NCI-H526 (cell line): ENCODE data around the gene CLIC3.

Experiments used
- DNase-seq, 2 experiments: peaks; one replicate each; lab custom pipeline; 2025; lab: John Stamatoyannopoulos, UW

CLIC3 gene

DNA sequence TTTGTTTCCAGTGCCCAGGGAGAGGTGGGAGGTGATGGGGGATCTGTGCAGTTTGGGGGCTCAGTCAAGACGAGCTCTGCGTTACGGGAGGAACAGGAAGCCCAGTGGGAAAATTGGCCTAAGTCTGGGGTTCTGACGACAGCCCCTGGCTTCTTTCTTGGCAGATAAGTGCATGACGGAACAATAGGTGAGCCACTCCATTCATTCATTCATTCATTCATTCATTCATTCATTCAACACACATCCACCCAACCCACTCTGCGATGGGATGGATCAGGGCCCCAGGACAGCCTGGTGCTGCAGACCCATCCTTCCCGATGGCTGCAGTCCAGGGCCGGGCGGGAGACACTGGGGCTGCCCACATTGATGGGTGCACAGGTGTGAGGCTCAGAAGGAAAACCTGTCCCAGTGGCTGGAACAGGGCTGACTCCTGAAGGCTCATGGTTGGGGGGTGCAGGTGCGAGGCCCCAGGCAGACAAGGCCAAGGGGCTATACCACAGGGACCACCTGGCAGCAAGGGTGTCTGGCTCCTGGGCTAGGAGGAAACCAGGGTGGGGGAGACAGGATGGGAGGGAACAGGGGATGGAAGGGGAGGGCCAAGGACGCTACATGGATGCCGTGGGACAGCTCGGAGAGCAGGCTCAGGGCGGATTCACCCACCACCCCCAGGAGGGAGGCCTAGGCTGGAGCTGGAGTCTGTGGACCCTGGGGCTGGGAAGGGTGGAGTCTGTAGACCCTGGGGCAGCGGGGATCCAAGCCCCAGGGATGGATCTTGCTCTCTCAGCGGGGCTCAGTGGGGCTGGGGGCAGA lies 15.5 kb downstream of the CLIC3 start:
- no peak for DNase-seq

DNA sequence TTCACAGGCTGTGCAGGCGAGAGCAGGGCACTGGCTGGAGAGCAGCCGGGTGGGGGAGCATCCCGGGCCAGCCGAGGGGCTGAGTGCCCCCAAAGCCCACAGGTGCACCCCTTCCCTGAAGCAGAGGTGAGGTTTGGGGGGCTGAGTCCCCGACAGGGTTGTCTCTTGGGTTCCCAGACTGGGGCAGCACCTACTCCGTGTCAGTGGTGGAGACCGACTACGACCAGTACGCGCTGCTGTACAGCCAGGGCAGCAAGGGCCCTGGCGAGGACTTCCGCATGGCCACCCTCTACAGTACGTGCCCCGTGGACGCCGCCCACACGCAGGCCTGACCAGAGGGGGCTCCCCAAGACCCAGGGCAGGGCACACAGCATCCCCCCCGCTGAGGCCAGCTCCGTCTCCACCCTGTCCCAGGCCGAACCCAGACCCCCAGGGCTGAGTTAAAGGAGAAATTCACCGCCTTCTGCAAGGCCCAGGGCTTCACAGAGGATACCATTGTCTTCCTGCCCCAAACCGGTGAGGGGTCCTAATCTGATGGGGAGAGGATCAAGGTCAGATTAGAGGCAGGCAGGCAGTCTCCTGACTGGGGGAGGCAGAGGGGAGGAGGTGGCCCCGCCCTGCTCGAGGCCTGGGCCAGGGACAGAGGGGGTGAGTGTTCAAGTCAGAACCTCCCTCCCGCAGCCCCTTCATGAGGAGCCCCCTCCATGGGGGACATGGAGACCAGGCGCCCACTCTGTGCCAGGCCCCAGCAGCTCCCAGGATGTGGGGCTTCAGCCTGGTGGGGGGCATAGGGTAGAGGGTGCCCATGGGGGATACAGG lies 16.4 kb downstream of the CLIC3 start:
- no peak for DNase-seq

DNA sequence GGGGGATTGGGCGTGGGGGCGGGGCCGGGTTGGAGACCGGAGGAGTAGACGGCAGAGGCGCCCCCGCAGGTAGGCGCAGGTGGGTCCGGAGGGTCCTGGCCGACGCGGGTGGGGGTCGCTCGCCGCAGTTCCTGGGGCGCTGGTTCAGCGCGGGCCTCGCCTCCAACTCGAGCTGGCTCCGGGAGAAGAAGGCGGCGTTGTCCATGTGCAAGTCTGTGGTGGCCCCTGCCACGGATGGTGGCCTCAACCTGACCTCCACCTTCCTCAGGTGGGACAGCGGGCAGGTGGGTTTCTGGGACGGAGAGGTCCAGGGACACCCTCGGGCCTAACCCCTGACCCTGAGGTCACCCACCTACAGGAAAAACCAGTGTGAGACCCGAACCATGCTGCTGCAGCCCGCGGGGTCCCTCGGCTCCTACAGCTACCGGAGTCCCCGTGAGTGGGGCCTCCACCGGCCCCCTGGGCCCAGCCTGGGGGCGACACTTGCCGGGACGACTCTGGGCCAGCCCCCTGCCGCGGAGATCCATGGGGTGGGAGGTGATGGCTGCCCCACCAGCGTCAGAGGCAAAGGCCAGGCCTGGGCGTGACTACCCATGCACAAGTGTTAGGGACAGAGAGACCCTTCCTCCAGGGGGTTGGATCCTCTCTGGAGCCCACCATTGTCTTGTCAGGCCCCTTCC lies 17.4 kb downstream of the CLIC3 start:
- DNase-seq, result no peak

DNA sequence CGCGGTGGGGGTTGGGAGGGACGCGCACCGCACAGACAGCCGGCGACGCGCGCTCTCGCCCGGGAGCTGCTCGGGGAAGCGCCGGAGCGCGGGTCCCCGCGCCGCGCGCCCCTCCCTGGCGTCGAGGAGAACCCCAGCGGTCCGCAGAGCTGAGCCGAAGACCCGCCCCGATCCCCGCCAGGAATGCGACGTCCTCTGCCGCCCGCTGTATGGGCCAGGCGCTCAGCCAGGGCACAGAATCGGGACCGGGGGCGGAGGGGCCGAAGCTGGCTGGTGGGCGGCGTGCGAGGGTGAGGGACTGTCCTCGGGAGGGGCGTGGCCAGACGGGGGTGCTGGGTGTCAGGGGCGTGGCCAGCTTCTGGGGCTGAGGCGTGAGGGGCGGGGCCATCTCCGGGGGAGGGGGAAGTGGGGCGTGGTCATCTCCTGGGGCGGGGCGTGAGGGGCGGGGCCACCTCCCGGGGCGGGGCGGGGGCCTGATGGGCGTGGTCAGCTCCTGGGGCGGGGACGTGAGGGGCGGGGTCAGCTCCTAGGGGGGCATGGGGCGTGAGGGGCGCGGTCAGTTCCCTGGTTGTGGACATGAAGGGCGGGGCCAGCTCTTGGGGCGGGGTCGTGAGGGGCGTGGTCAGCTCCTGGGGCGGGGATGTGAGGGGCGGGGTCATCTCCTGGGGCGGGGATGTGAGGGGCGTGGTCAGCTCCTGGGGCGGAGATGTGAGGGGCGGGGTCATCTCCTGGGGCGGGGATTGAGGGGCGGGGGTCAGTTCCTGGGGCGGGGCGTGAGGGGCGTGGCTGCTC lies 18.1 kb downstream of the CLIC3 start:
- DNase-seq, result peak in 1 of 2 experiments; percentile 86

DNA sequence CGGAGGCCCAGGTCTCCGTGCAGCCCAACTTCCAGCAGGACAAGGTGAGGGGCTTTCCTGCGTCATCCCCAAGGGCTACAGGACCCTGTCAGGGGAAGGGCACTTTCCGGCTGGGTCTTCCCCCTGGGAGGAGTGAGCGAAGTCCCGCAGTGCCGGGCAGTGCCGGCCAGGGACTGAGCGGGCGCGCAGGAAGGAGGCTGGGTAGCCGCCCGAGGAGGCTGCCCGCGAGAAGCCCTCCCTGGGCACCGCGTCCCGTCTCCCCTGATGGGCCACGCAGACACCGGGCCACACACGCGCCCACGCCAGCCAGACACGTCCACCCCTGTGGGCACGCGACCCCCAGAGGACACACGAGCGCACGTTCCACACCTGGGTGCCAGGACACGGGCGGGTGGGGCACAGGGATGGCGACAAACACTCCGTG lies 18.7 kb downstream of the CLIC3 start:
- DNase-seq, result no peak

DNA sequence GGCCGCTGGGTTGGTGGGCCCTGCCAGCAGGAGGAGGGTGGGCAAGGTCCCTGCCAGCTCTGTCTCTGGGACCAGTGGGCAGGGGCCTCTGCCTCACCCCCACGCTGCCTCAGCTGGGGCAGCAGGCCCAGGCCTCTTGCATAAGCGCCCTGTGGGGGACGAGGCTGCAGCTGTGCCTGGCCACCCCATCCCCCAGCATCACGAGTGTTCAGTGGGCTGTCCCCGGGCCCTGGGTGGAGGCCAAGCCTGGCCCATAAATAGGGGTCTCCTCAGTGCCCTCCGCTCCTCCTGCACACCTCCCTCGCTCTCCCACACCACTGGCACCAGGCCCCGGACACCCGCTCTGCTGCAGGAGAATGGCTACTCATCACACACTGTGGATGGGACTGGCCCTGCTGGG lies 19.1 kb downstream of the CLIC3 start, which contains the start of gene PTGDS:
TSS of gene PTGDS (plus strand) at position 282 of the 400 bp plus-strand sequence. CDS start at position 357, 75 bp downstream.
- no peak for DNase-seq

DNA sequence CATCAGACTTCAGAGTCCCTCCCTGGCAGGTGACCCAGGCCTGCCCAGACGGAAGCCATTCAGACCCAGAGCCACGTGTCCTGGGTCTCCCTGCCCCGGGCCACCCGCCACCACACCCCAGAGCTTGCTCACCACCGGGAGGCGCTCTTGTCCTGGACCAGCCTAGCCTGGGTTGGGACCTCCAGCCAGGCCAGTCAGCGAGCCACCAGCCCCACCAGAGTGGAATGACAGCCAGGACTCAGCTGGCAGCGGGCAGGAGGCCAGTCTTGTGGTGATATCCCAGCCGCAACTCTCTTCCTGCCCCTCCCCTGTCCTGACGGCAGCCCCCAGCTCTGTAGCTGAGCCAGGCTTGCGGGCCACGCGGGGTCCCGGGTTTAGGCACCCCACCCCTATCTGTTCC lies 20.7 kb downstream of the CLIC3 start:
- DNase-seq, result no peak

DNA sequence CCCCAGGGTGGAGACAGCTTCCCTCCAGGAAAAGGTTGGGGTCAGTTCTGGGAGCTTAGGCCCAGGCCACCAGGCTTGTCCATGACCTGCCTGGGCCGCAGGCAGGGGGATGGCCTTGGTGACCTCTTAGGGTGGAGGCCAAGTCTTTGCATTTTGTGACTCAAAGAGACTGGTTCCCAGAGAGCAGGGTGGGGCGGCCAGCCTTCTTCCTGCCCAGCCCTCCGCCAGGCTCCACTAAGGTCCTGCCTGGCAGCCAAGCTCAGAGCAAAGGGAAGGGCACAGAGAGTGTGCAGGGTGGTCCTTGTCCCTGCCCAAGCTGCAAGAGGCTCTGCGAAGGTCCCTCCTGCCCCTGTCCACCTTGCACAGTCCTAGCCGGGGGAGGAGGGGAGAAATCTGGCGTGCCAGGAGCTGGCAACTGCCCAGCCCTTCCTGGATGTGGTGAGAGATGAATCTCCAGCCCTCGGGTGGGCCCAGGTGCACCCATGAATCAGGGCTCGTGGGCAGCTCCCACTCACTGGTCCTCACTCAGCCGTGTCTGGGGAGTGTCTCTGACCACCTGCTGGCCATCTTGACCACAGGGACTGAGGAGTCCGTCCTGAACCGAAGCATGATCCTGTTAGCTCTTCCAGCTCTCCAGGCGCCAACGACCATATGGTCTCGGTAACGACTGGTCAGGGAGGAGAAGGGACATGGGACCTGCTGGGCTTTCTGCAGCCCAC lies 21.4 kb downstream of the CLIC3 start:
- no peak for DNase-seq

DNA sequence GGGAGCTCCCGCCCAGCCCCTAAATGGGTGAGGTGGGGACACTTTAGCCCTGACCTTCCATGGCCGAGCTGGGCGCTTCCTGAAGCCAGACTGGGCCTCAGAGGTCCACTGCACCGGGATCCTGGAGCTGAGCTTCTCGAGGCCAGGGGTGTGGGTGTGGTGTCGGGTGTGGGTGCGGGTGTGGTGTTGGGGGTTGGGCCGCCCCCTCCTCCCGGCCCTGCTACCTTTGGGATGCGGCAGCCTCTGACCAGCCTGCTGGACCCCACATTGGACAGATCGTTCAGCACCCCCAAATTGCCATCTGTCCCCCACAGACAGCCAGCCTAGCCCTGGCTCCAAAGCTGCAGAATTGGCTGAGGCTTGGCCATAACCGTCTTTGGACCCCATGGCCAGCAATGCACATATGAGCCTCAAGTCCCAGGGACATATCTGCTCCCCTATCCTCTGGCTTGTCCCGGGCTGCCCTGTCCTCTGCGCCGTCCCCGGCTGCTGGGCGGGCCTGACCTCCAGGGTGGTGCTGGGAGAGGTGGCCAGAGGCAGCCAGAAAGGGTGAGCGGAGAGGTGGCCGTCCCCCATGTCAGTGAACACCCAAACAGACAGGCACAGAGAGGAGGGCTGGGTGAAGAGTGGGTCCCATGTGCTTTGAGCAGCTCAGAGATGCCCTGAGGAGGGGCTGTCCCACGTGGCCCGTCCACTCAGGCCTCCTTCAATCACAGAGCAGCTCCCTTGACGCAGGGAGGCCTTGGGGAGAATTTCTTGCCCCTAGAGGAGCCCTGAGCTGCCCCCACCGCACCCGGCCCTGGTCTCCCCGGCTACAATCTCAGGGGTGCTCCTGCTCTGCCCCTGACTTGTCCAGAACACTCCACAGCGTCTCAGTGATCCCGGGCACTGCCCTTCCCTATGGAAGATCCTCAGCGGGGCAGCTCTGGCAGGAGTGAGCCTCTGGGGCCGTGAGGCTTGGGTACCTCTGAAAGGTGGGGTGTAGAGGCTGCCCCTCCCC lies 22.4 kb downstream of the CLIC3 start:
- DNase-seq, result no peak

DNA sequence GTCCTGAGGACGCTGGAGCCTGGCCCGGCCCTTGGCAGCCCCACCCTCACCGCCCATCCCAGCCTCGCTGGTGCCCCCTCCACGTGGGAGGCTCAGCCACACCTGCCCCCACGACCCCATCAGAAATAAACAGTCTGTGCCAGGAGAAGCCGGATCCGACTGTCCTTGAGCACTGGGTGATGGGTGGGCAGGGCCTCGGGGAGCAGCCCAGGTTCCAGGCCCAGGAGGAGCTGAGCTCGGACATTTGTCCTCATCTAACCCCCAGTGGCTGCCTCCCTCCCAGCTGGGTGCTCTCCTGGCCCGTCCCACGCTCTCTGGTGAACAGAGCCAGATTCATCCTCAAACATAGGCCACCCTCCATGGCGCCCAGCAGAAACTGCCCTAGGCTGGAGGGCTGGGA lies 23.6 kb downstream of the CLIC3 start:
- DNase-seq, result no peak

DNA sequence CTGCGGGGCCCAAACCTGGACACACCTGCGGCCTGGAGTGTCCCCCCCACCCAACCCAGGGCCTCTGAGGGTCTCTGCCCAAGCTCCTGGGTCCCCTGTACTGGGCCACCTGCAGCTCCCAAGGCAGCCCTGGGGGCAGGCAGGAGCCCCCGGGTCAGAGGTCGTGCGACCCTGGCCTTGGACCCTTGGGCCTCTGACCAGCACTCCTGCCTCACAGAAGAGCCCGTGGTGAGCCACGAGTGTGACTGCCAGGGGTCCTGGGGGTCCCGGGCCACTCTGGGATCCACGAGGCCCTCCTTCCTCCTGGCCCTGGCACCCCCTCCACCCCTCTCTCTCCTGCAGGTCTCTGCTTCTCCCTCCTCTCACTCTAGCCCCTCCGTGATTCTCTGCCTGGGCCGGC lies 24.0 kb downstream of the CLIC3 start:
- DNase-seq, result no peak

DNA sequence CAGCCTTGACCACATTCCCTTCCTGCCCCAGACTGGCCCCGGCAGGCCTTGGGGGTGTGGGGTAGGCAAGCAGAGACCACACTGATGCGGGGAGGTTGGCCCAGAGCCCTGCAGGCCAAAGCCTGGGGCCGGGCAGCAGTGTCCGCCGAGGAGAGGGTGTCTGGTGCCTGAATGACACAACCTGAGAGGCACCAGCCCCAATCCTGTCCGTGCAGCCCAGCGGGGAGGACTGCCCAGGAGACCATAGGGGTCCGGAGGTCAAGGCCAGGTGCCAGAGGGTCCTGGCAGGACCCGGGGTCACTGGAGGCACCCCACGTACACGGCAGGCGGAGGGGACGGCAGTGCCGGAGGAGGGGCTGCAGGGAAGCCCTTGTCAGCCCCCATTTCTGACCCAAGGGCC lies 24.6 kb downstream of the CLIC3 start:
- no peak for DNase-seq

DNA sequence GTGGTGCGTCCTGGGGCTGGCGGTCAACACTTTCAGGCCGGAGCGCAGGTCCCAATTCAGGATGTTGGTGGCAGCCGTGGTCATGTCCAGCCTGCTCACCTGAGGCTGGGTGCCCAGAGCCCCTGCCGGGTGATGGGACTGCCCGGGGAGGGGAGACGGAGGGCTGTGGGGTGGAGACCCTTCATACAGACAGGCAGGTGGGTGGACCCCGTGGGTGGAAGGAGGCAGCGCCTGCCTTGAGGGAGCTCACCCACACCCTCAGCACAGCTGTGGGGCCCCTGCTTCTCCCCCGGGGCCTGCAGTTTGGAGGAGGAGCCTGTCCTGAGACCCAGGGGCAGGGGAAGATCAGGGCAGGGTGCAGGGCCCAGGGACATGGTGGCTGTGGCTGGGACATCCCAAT lies 26.0 kb downstream of the CLIC3 start:
- DNase-seq, result no peak

DNA sequence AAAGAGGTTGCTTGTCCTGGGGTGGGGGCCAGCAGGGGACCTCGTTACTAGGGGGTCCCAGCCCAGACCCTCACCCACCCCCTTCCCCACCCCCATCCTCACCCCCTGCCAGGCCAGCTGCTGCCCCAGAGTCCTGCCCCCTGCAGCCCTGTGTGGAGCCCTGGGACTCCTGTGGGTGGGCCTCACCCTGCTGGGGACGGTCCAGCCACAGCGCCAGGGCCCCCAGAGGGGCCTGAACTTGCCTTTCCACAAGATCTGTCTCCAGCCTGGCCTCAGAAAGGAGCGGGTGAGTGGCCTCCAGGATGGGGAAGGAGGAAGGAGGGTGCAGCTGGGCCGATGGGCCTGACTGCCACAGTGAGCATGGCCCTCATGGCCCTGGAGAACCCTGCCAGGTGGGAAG lies 26.6 kb downstream of the CLIC3 start:
- DNase-seq, result no peak

DNA sequence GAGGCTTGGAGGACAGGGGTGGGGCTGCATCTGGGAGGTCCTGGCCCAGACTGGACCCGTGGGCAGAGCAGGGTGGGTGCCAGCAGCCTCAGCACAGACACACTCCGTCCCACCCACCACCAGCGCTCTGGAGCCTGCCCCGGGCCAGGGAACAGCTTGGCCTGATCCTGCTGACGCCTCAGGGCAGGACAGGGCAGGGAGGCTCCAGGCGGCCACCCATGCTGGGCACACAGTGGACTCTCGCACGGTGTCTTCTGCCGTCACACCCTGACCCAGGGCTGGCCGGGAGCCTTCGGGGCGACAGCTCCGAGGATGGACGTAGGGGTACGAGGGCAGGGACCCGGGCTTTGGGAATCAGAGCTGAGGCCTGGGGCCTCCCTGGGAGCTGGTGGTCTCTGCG lies 27.2 kb downstream of the CLIC3 start:
- no peak for DNase-seq

DNA sequence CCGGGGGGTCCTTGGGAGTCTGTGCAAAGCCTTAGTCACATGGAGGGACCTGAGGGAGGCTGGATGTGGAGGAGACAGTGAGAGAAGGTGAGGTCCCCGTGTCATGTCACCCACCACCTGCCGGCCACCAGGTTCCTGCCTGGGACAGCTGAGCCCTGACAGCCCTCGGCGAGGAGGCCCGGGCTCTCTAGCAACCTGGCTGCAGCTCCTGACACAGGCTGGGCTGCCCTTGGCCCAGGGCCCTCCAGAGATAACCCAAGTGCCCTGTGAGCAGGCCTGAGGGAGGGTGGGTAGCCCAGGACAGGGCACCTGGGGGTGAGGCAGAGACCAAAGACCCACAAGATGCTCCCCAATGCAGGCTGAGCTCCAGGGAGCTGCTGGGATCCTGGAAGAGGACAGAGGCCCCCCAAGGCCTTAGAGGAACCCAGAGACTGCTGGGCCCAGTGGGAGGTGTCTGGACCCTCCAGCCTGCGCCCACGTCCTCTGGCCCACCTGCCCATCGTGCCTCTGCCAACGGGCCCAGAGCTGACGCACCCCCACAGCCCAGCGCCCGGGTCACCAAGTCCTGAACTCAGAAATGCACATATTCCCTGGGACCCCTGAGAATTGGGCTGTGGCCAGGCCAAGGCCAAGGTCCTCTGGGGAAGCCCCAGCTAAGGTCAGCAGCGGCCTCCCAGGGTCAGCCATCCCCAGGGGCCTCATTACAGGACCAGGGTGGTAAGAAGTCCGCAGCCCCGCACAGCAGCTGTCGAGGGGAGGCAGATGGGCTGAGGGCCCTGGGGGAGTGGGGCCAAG lies 27.8 kb downstream of the CLIC3 start:
- no peak for DNase-seq

DNA sequence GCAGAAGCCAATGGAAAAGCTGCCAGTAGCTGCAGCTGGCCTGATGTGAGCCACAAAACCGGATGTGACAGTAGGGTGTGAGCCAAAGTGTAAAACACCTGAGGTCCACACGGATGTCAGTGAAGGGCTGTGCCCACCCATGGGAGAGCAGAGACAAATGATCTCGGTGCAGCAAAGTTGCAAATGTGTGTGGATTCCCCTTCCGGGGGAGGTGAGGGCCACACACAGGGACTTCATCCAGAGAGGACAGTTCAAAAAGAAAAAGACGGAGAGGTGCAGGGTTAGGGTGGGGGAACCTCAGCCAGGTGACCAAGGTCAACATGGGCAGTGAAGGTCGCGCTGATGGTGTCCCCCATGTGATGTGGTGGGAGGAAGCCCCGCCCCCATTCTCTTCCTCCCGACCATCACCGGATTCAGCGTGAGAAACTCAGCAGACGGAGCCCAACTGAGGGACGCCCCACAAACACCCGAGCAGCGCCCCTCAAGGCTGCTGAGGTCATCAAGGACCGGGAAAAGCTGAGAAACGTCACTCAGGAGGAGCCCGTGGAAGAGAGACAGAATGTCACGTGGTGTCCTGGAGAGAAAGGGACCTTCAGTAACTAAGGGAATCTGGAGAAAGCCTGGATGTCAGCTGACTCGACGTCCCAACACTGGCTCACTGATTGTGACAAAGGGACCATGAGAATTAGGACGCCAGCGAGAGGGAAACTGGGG lies 30.4 kb downstream of the CLIC3 start:
- no peak for DNase-seq

DNA sequence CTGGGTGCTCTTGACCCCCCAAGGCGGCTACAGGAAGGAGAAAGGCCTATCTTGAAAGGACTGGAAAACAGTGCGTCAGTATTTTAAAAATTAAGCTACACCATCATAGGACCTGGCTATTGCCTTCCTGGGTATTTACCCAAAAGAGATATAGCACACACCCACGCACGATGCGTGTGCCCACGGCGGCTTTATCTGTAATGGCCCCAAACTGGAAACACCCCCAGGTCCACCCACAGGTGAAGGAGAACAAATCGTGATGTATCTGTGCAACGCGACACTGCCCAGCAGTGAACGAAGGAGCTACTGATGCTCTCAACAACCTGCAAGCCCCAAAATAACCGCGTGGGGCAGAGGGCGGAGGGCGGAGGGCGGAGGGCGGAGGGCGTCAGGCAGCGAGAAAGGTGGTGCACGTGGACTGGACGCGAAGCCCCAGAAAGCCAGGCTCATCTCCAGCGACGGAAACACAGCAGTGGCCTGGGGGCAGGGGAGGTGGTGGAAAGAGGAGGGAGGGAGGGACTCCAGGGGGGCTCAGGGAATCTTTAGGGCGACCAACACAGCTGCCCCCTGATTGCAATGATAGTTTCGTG lies 31.4 kb downstream of the CLIC3 start:
- no peak for DNase-seq
